Embryonic facial prominence (tissue), 1 donor: ENCODE data around the gene GNG7.
"Not testable (repeated sequence)": the region's sequence is repeated elsewhere in the genome, so short reads cannot be mapped to it uniquely, and the experiment has no call there.

Source experiments
- DNase-seq: peaks from one replicate; pipeline ENCODE4 v3.0.0-alpha.2; 2016; ENCODE audit errors: extremely low spot score

Gene GNG7

GRCh38 chr19:2619076-2619475, 83.4 kb downstream of the GNG7 start:
- DNase-seq = no peak

- no peak for DNase-seq
These were observed 83.9 kb downstream of the GNG7 start for GRCh38 chr19:2618611-2619010.

GRCh38 chr19:2617393-2618165, 84.9 kb downstream of the GNG7 start:
- DNase-seq = no peak

DNA sequence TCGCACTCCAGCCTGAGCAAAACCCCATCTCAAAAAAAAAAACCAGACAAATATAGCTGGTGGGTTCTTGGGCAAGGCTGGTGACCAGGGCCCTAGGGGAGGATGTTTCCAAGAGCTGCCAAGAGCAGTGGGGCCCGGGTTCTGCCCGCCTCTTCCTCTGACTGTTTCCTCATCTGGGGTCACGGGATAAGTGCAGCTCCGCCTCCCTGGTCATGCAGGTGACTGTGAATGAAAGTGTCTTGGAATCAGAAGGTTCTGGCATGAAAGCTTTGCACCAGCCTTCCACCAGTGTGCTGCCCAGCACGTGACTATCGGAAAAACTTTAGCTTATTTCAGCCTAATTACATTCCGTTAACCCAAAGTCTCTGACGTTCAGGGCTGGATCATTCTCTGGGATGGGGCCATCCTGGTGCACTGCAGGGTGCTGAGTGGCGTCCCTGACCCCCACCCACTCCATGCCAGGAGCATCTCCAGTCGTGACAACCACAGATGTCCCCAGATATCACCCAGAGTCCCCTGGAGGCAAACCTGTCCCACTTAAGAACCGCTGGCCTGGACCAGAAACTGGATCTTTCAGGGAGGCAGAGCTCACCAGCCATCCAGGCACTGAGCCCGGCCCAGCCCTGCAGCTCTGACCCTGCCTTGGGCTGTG, 85.6 kb downstream of the GNG7 start:
- no peak for DNase-seq

DNA sequence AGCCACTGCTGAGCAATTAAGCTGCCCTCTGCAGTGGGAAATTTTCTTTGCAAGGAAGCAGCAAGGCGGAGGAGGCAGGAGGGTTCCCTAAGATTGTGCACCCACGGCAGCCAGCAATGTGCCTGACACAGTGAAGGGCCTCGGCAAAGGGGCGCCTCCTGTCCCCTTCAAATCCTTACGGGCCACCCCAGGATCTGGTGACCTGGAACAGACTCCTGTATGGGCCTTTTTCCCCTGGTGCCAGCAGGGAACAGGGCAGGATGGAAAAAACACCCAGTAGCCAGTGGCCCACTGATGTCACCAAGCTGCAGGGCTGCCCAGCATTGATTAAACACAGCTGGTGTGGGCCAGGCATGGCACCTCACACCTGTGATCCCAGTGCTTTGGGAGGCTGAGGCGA, 86.7 kb downstream of the GNG7 start:
- DNase-seq = no peak

- DNase-seq = no peak
These were observed 88.8 kb downstream of the GNG7 start for GRCh38 chr19:2613507-2614295.

DNA sequence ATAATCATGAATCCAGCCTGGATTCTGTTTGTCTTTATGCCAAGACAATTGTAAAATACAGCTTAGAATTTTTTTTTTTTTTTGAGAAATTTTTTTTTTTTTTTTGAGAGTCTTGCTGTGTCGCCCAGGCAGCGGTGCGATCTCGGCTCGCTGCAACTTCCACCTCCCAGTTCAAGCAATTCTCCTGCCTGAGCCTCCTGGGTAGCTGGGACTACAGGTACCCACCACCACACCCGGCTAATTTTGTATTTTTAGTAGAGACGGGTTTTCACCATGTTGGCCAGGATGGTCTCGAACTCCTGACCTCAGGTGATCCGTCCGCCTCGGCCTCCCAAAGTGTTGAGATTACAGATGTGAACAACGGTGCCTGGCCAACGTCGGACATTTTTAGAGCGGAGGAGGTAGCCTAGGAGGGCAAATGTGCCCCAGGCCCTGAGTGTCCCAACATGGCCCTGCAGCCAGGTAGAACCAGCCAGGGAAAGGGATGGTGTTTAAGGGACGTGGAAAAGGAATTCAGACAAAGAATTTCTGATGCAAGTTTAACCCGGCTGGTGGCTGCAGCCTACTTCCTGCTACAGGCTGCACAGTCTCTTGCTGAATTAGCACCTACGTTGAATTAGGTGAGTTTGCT, 89.8 kb downstream of the GNG7 start:
- DNase-seq = no peak

DNA sequence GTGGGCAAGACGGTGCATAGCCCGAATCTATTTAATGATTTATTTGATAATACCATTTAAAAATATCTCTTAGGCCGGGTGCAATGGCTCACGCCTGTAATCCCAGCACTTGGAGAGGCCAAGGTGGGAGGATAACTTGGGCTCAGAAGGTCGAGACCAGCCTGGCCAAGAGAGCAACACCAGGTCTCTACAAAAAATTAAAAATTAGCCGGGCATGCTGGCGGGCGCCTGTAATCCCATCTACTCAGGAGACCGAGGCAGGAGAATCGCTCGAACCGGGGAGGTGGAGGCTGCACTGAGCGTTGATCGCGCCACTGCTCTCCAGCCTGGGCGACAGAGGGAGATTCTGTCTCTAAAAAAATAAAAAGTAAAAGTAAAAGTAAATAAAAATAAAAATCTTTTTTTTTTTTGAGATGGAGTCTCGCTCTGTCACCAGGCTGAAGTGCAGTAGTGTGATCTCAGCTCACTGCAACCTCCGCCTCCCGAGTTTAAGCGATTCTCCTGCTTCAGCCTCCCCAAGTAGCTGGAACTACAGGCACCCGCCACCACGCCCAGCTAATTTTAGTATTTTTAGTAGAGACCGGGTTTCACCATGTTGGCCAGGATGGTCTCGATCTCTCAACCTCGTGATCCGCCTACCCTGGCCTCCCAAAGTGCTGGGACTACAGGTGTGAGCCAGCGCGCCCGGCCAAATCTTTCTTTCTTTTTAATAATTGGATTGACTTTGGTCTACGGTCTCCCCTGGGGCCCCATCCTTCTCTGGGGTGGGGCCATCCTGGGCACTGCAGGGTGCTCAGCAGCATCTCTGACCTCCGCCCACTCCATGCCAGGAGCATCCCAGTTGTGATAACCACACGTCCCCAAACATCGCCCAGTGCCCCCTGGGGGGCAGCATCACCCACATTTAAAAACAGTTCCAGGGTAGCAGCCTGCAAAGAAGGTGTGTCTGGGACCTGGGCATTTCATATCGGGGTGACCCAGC, 90.7 kb downstream of the GNG7 start:
- no peak for DNase-seq

DNA sequence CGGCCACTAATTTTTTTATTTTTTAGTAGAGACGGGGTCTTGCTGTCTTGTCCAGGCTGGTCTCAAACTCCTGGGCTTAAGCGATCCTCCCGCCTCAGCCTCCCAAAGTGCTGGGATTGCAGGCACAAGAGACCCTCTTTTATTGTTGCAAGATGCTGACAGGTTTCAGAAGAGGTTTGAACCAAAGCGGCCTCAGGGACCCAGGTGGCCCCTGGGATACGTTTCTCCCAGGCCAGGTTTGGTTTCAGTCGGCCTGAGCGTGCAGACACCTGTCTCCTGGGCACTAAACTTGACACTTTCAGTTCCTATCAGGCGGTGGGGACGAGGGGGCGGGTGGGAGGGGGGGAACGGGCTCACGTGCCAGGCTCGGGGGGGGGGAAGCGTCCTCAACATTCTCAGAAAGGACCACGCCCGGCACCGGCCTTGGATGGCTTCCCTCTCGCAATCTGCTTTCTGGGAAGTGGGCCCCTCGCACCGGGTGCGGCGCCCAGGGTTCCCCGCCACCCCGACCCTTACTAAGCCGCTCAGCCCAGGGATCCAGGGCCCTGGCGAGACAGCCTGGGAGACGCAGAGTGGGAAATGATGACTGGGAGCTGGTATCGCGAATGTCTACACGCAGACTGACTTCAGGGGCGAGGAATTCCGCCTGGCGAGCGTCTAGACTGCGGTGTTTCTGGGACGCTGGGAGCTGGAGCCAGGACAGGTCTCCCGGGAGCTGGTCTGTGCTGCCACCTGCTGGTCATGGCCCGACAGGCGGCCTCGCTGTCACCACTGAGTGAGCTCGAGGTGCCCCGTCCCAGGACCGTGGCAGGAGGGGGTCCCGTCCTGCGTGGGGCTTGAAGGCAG, 91.6 kb downstream of the GNG7 start:
- peak; percentile 77 for DNase-seq

DNA sequence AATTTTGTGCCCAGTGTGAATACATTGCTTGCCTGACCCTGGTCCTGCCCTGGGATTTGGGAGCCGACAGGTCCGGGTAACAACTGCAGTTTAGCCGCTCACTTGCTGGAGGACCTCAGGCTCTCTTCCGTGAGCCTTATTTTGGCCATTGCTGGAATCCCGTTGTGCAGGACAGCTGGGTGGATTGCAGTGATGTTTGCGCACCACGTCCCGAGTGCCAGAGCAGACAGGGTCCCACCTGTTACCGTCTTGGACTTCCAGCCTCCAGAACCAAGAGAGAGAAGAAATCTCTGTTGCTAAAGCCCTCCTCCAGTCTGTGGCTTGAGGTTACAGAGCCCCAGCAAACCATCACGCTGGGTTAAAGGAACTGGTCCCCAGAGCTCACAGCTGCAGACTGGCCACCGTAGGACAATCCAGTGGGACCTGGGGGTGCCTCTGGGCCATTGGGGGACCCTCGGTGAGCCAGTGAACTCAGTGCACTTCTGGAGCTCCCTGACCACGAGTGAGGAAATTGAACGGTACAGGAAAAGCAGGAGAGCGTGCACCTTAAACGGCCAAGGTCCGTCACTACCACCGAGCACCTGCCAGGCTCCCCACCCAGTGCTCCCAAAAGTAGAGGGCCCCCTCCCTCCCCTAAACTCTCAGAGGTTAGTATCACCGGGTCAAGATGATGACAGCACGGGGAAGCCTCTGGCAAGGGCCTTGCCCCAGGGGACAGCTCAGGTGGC, 92.9 kb downstream of the GNG7 start:
- DNase-seq = no peak

DNA sequence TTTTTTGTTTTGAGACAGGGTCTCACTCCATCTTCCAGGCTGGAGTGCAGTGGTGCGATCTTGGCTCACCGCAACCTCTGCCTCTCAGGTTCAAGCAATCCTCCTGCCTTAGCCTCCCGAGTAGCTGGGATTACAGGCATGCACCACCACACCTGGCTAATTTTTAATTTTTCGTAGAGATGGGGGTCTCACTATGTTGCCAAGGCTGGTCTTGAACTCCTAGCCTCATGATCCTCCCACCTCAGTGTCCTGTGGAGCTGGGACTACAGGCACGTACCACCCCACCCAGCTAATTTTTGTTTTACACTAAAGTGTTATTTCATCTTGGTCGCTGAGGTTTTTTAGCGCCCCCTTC, 93.5 kb downstream of the GNG7 start:
- DNase-seq = not testable (repeated sequence)

DNA sequence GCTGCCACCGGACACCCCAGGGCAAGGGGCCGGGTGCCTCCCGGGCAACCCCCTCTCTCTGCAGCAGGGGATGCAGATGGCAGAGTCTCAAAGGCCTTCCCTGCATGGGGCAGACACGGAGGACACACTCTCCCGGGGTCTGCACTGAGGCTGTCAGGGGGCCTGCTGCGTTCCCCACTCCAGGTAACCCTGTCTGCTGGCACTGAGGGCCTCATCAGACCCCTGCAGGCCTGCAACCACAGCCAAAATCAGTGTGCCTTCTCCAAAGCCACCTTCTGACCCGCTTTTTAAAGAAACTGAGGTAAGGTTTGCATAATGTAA, 93.9 kb downstream of the GNG7 start:
- DNase-seq = no peak

DNA sequence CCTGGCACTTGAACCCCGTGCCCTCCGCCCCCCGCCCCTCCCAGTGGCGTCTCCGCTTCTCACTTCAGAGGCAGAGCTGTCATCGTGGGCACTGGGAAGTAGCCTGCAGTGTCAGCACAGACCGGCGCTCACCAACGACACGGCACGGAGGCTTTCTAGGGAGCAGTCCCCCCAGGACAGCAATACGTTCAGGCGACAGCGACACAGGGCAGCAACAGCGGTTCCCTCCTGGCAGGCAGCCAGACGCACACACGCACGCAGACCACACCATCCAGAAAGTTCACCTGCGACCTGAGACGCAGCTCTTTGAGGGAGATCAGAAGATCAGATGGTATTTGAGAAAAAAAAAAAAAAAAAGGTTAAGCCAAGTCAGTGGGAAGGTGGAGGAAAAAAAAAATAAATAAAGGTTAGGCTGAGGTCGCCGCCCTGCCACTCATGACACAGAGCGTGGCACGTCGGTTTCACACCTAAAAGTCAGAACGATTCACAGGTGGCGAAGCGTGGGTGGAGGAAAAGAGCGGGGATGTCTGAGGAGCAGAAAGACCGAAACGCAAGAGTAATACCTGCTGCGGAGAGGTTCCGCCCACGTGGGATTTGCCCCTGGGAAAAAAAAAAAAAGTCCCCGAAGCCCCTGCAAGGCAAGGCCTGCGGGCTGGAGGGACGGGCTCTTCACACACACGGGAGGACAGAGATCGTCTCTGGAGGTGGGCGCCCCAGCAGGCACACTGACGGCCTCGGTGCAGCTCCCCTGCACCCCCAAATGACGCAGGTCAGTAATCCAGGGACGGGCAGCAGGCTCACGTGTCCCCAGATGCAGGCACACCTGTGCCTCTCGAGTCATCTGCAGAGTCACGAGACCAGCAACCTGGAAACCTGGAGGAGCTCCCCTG, 94.5 kb downstream of the GNG7 start:
- DNase-seq = no peak

DNA sequence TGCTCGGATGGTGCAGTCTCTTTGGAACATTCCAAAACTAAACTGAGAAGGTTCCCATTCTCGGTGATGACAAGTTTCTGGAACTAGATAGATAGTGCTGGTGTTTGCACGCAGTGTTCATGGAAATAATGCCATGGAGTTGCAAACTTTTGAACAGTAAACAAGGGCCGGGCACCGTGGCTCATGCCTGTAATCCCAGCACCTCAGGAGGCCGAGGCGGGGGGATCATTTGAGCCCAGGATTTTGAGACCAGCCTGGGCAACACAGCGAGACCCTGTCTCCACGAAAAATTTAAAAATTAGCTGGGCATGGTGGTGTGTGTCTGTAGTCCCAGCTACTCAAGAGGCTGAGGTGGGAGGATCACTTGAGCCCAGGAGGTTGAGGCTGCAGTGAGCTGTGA, 95.7 kb downstream of the GNG7 start:
- DNase-seq = not testable (repeated sequence)

GRCh38 chr19:2605889-2606288, 96.6 kb downstream of the GNG7 start:
- DNase-seq = not testable (repeated sequence)

DNA sequence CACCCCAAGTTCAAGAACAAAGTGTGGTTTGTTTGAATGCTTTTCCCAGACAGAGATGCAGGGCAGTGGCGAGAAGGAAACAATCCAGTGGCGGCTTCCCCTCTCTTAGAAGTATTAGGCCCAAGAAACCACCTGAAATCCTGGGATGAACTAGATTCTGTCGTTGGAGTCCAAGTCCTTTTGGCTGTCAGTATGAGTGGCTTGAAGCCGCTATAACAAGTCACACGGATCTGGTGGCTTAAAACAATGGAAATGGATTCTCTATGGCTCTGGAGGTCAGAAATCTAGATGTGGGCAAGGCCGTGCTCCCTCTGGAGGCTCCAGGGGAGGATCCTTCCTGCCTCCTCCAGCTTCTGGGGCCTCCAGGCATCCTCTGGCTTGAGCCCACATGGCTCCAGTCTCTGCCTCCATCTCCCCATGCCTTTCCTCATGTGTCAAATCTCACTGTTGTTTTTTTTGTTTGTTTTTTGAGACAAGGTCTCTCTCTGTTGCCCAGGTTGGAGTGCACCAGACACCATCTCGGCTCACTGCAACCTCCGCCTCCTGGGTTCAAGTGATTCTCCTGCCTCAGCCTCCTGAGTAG, 97.7 kb downstream of the GNG7 start:
- DNase-seq = no peak

- peak; percentile 29 for DNase-seq
These were observed 99.2 kb downstream of the GNG7 start for GRCh38 chr19:2603334-2603733.
